Activated T-cell treated with anti-CD3 and anti-CD28 coated beads, Interleukin-2, amount 50 U/mL, for 72 hours (primary cell): ENCODE results near the gene CAVIN2. TPM values are rescaled to one million over a fixed set of nuclear protein-coding genes. Genes with fewer than 3 reads are reported as not detected.

Experiments
- ATAC-seq, 2 donors: fragments of 150-1000 bp; cut with Tn5 transposase; replicated peaks in 1 of 2; 2 replicates each; pipeline ENCODE4 v1.10.0; 2021; ENCODE audit warnings: moderate library complexity in 2 of 2, mild to moderate bottlenecking in 1 of 2
- DNase-seq, 2 donors: peaks; one replicate each; pipeline ENCODE4 v3.0.0; 2021 to 2022; ENCODE audit warnings: mixed read lengths in 1 of 2
- H3K27ac Mint-ChIP-seq: one replicate; pipeline ENCODE4 v1.8.0; 2022; ENCODE audit warnings: mild to moderate bottlenecking, moderate library complexity, mixed read lengths
- H3K27me3 Mint-ChIP-seq: one replicate; pipeline ENCODE4 v1.8.0; 2022; ENCODE audit warnings: low read depth, mixed read lengths
- H3K36me3 Mint-ChIP-seq, 2 donors: one replicate each; pipeline ENCODE4 v1.8.0; 2022; ENCODE audit warnings: mixed read lengths in 2 of 2, mild to moderate bottlenecking in 1 of 2; ENCODE audit not compliant: insufficient read depth in 2 of 2
- H3K4me1 Mint-ChIP-seq: one replicate; pipeline ENCODE4 v1.8.0; 2022; ENCODE audit warnings: low read depth, mixed read lengths
- H3K4me3 Mint-ChIP-seq, 2 donors: one replicate each; pipeline ENCODE4 v1.8.0; 2022; ENCODE audit warnings: mild to moderate bottlenecking in 2 of 2, mixed read lengths in 2 of 2, moderate library complexity in 2 of 2
- H3K9me3 Mint-ChIP-seq, 2 donors: one replicate each; pipeline ENCODE4 v1.8.0; 2022; ENCODE audit warnings: mixed read lengths in 2 of 2
- total RNA-seq, 2 donors: library from RNA; stranded (reverse); gene quantifications; one replicate each; pipeline ENCODE4 v1.2.3, GENCODE V29; 2022

The CAVIN2 gene
- total RNA-seq, 2 donors from 2014 or later: not detected

- H3K4me1 Mint-ChIP-seq: peaks cover 6% of the 10 kb centered on the region
- H3K27ac Mint-ChIP-seq: no peak overlapping the region
- no peaks in the 10 kb centered on the region for H3K9me3 Mint-ChIP-seq
- ATAC-seq: no peak
- DNase-seq: no peak
- H3K36me3 Mint-ChIP-seq: no peaks in the 10 kb centered on the region
- no peak overlapping the region for H3K4me3 Mint-ChIP-seq
- H3K27me3 Mint-ChIP-seq: peaks cover 37% of the 10 kb centered on the region
Measured at GRCh38 chr2:191845876-191846514, 893 bp downstream of the CAVIN2 start.

GRCh38 chr2:191845248-191845715, 1.6 kb downstream of the CAVIN2 start:
- Mint-ChIP-seq H3K27me3 (peaks cover 37% of the 10 kb centered on the region), H3K27ac (no peak overlapping the region), H3K4me3 (no peak overlapping the region), H3K36me3 (no peaks in the 10 kb centered on the region), H3K9me3 (no peaks in the 10 kb centered on the region), H3K4me1 (peaks cover 6% of the 10 kb centered on the region)
- DNase-seq: no peak
- ATAC-seq: no peak

GRCh38 chr2:191844706-191845105, 2.2 kb downstream of the CAVIN2 start:
- H3K27me3 Mint-ChIP-seq: peaks cover 37% of the 10 kb centered on the region
- H3K36me3 Mint-ChIP-seq: no peaks in the 10 kb centered on the region
- H3K9me3 Mint-ChIP-seq: no peaks in the 10 kb centered on the region

GRCh38 chr2:191840921-191841320, 6.0 kb downstream of the CAVIN2 start:
- DNase-seq: no peak
- Mint-ChIP-seq H3K36me3 (no peaks in the 10 kb centered on the region), H3K27me3 (peaks cover 36% of the 10 kb centered on the region), H3K9me3 (no peaks in the 10 kb centered on the region), H3K4me1 (peaks cover under 1% of the 10 kb centered on the region), H3K27ac (no peak overlapping the region), H3K4me3 (no peak overlapping the region)
- ATAC-seq: no peak

More at GRCh38 chr2:191844706-191845105, 2.2 kb downstream of the CAVIN2 start:
- Mint-ChIP-seq H3K27ac (no peak overlapping the region), H3K4me1 (peaks cover 6% of the 10 kb centered on the region), H3K4me3 (no peak overlapping the region)
- ATAC-seq: no peak
- no peak for DNase-seq

- Mint-ChIP-seq H3K27me3 (peaks cover 29% of the 10 kb centered on the region), H3K36me3 (no peaks in the 10 kb centered on the region), H3K4me3 (no peak overlapping the region), H3K27ac (no peak overlapping the region), H3K4me1 (no peaks in the 10 kb centered on the region), H3K9me3 (no peaks in the 10 kb centered on the region)
- DNase-seq: no peak
- ATAC-seq: no peak
Measured at GRCh38 chr2:191839918-191840804, 6.7 kb downstream of the CAVIN2 start.

- Mint-ChIP-seq H3K4me1 (no peaks in the 10 kb centered on the region), H3K27ac (no peak overlapping the region), H3K4me3 (no peak overlapping the region), H3K27me3 (peaks cover 22% of the 10 kb centered on the region), H3K9me3 (no peaks in the 10 kb centered on the region), H3K36me3 (no peaks in the 10 kb centered on the region)
- no peak for DNase-seq
- ATAC-seq: no peak
Measured at GRCh38 chr2:191838526-191838925, 8.4 kb downstream of the CAVIN2 start.

GRCh38 chr2:191836853-191837769, 9.8 kb downstream of the CAVIN2 start:
- Mint-ChIP-seq H3K27me3 (peaks cover 24% of the 10 kb centered on the region), H3K4me3 (no peak overlapping the region), H3K27ac (no peak overlapping the region), H3K36me3 (no peaks in the 10 kb centered on the region), H3K4me1 (no peaks in the 10 kb centered on the region), H3K9me3 (no peaks in the 10 kb centered on the region)
- DNase-seq (no peak), ATAC-seq (no peak)

GRCh38 chr2:191836471-191836852, 10.4 kb downstream of the CAVIN2 start:
- no peaks in the 10 kb centered on the region for H3K9me3 Mint-ChIP-seq
- no peaks in the 10 kb centered on the region for H3K36me3 Mint-ChIP-seq
- H3K27ac Mint-ChIP-seq: no peak overlapping the region
- no peak for DNase-seq
- H3K27me3 Mint-ChIP-seq: peaks cover 18% of the 10 kb centered on the region
- no peak for ATAC-seq
- no peak overlapping the region for H3K4me3 Mint-ChIP-seq
- no peaks in the 10 kb centered on the region for H3K4me1 Mint-ChIP-seq

GRCh38 chr2:191835539-191836350, 11.1 kb downstream of the CAVIN2 start:
- no peaks in the 10 kb centered on the region for H3K4me1 Mint-ChIP-seq
- DNase-seq: no peak
- H3K9me3 Mint-ChIP-seq: no peaks in the 10 kb centered on the region
- no peak overlapping the region for H3K27ac Mint-ChIP-seq
- no peaks in the 10 kb centered on the region for H3K36me3 Mint-ChIP-seq
- no peak overlapping the region for H3K4me3 Mint-ChIP-seq
- H3K27me3 Mint-ChIP-seq: peaks cover 17% of the 10 kb centered on the region
- ATAC-seq: no peak

- Mint-ChIP-seq H3K27ac (no peak overlapping the region), H3K27me3 (peaks cover 17% of the 10 kb centered on the region), H3K4me3 (no peak overlapping the region), H3K36me3 (no peaks in the 10 kb centered on the region), H3K4me1 (no peaks in the 10 kb centered on the region), H3K9me3 (no peaks in the 10 kb centered on the region)
- DNase-seq (no peak), ATAC-seq (no peak)
Measured at GRCh38 chr2:191835100-191835499, 11.8 kb downstream of the CAVIN2 start.

GRCh38 chr2:191833356-191833755, 13.5 kb downstream of the CAVIN2 start:
- DNase-seq (no peak), ATAC-seq (no peak)
- Mint-ChIP-seq H3K4me3 (no peak overlapping the region), H3K4me1 (no peaks in the 10 kb centered on the region), H3K27ac (no peak overlapping the region), H3K27me3 (peaks cover 17% of the 10 kb centered on the region), H3K36me3 (no peaks in the 10 kb centered on the region), H3K9me3 (no peaks in the 10 kb centered on the region)

GRCh38 chr2:191832668-191833067, 14.2 kb downstream of the CAVIN2 start:
- no peaks in the 10 kb centered on the region for H3K9me3 Mint-ChIP-seq
- no peaks in the 10 kb centered on the region for H3K4me1 Mint-ChIP-seq
- H3K4me3 Mint-ChIP-seq: no peak overlapping the region
- peaks cover 17% of the 10 kb centered on the region for H3K27me3 Mint-ChIP-seq
- no peak overlapping the region for H3K27ac Mint-ChIP-seq
- DNase-seq (no peak), ATAC-seq (no peak)
- no peaks in the 10 kb centered on the region for H3K36me3 Mint-ChIP-seq
